ENCODE measurements around the gene YDJC. TPM values are rescaled to one million over a fixed set of nuclear protein-coding genes. Genes with fewer than 3 reads are reported as not detected.

Gene YDJC
- total and polyA plus RNA-seq, 2 experiments from 2014 or later = 53.3 to 83.7 TPM

DNA sequence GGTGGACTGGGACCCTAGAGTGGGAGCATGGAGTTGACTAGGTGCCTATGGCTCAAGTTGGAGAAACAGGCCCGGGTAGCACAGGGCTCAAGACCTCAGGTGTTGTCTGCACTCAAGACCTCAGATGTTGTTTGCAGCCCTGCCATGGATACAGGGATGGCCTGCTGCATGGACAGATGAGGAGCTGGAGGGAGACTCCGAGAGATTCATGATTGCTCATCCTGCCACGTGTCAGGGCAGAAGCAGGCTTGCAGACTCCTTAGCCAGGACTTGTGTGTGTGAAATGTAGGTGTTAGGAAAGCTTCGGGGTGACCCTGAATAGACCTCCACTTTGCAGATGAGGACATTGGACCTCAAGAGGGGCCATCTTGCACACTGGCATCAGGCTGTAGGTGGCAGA lies 3.7 kb upstream of the YDJC start:
- no peaks in the 10 kb centered on the region; the same call in 1 of the 3 replicates for H3K36me3 Mint-ChIP-seq (ENCODE audit: low read depth)
- no peak overlapping the region for H3K27ac Mint-ChIP-seq
- H3K4me3 Mint-ChIP-seq = no peak overlapping the region
- Histone ChIP-seq H3K27ac (ENCODE audit: low read depth) (no peak overlapping the region), H3K9me2 (ENCODE audit: insufficient read depth) (no peaks in the 10 kb centered on the region), H3K4me1 (ENCODE audit: insufficient read depth) (no peaks in the 10 kb centered on the region), H3K36me3 (ENCODE audit: insufficient read depth) (no peaks in the 10 kb centered on the region), H4K20me1 (replicated peaks; ENCODE audit: insufficient read depth) (no peaks in the 10 kb centered on the region), H2AFZ (no peak overlapping the region), H3F3A (replicated peaks; ENCODE audit: low read depth) (no peaks in the 10 kb centered on the region), H3K4me3 (no peak overlapping the region), H3K27me3 (ENCODE audit: insufficient read depth) (no peaks in the 10 kb centered on the region), H3K4me2 (no peak overlapping the region), H3K79me2 (replicated peaks; ENCODE audit: insufficient read depth) (peaks cover 1% of the 10 kb centered on the region)
- no peaks in the 10 kb centered on the region for H3K4me1 Mint-ChIP-seq
- H3K9me3 Mint-ChIP-seq = peaks cover 5% of the 10 kb centered on the region; the same call in 1 of the 3 replicates
- DNase-seq (ENCODE audit: low spot score) (no peak), ATAC-seq (no peak)
- peaks cover 19% of the 10 kb centered on the region for H3K27me3 Mint-ChIP-seq (ENCODE audit: insufficient read depth, low read depth, poor library complexity)
- TF ChIP-seq STAT1 (IDR thresholded peaks at IDR 0.05; ENCODE audit: unreplicated experiment) (no peak), ZNF114 (CRISPR knock-in tag; IDR thresholded peaks at IDR 0.05) (no peak), CREB1 (CRISPR knock-in tag; IDR thresholded peaks at IDR 0.05; ENCODE audit: low read depth) (no peak), POLR2AphosphoS5 (IDR thresholded peaks at IDR 0.05; ENCODE audit: low read depth) (no peak), EZH2 (IDR thresholded peaks at IDR 0.05; ENCODE audit: low read depth, unreplicated experiment) (no peak), NANOG (IDR thresholded peaks at IDR 0.05; ENCODE audit: borderline replicate concordance) (no peak), ZNF331 (CRISPR knock-in tag; IDR thresholded peaks at IDR 0.05; ENCODE audit: low read depth) (no peak), JUNB (IDR thresholded peaks at IDR 0.05; ENCODE audit: unreplicated experiment) (no peak), EZH2phosphoT487 (IDR thresholded peaks at IDR 0.05; ENCODE audit: unreplicated experiment) (no peak)
- TF ChIP-seq, protein P1, sequence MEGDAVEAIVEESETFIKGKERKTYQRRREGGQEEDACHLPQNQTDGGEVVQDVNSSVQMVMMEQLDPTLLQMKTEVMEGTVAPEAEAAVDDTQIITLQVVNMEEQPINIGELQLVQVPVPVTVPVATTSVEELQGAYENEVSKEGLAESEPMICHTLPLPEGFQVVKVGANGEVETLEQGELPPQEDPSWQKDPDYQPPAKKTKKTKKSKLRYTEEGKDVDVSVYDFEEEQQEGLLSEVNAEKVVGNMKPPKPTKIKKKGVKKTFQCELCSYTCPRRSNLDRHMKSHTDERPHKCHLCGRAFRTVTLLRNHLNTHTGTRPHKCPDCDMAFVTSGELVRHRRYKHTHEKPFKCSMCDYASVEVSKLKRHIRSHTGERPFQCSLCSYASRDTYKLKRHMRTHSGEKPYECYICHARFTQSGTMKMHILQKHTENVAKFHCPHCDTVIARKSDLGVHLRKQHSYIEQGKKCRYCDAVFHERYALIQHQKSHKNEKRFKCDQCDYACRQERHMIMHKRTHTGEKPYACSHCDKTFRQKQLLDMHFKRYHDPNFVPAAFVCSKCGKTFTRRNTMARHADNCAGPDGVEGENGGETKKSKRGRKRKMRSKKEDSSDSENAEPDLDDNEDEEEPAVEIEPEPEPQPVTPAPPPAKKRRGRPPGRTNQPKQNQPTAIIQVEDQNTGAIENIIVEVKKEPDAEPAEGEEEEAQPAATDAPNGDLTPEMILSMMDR (conservative IDR thresholded peaks at IDR 0.05; ENCODE audit: low read depth in 2 of 2) = no peak
- TF ChIP-seq, protein P2, sequence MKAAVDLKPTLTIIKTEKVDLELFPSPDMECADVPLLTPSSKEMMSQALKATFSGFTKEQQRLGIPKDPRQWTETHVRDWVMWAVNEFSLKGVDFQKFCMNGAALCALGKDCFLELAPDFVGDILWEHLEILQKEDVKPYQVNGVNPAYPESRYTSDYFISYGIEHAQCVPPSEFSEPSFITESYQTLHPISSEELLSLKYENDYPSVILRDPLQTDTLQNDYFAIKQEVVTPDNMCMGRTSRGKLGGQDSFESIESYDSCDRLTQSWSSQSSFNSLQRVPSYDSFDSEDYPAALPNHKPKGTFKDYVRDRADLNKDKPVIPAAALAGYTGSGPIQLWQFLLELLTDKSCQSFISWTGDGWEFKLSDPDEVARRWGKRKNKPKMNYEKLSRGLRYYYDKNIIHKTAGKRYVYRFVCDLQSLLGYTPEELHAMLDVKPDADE (IDR thresholded peaks at IDR 0.05) = no peak
- TF ChIP-seq, protein P3, sequence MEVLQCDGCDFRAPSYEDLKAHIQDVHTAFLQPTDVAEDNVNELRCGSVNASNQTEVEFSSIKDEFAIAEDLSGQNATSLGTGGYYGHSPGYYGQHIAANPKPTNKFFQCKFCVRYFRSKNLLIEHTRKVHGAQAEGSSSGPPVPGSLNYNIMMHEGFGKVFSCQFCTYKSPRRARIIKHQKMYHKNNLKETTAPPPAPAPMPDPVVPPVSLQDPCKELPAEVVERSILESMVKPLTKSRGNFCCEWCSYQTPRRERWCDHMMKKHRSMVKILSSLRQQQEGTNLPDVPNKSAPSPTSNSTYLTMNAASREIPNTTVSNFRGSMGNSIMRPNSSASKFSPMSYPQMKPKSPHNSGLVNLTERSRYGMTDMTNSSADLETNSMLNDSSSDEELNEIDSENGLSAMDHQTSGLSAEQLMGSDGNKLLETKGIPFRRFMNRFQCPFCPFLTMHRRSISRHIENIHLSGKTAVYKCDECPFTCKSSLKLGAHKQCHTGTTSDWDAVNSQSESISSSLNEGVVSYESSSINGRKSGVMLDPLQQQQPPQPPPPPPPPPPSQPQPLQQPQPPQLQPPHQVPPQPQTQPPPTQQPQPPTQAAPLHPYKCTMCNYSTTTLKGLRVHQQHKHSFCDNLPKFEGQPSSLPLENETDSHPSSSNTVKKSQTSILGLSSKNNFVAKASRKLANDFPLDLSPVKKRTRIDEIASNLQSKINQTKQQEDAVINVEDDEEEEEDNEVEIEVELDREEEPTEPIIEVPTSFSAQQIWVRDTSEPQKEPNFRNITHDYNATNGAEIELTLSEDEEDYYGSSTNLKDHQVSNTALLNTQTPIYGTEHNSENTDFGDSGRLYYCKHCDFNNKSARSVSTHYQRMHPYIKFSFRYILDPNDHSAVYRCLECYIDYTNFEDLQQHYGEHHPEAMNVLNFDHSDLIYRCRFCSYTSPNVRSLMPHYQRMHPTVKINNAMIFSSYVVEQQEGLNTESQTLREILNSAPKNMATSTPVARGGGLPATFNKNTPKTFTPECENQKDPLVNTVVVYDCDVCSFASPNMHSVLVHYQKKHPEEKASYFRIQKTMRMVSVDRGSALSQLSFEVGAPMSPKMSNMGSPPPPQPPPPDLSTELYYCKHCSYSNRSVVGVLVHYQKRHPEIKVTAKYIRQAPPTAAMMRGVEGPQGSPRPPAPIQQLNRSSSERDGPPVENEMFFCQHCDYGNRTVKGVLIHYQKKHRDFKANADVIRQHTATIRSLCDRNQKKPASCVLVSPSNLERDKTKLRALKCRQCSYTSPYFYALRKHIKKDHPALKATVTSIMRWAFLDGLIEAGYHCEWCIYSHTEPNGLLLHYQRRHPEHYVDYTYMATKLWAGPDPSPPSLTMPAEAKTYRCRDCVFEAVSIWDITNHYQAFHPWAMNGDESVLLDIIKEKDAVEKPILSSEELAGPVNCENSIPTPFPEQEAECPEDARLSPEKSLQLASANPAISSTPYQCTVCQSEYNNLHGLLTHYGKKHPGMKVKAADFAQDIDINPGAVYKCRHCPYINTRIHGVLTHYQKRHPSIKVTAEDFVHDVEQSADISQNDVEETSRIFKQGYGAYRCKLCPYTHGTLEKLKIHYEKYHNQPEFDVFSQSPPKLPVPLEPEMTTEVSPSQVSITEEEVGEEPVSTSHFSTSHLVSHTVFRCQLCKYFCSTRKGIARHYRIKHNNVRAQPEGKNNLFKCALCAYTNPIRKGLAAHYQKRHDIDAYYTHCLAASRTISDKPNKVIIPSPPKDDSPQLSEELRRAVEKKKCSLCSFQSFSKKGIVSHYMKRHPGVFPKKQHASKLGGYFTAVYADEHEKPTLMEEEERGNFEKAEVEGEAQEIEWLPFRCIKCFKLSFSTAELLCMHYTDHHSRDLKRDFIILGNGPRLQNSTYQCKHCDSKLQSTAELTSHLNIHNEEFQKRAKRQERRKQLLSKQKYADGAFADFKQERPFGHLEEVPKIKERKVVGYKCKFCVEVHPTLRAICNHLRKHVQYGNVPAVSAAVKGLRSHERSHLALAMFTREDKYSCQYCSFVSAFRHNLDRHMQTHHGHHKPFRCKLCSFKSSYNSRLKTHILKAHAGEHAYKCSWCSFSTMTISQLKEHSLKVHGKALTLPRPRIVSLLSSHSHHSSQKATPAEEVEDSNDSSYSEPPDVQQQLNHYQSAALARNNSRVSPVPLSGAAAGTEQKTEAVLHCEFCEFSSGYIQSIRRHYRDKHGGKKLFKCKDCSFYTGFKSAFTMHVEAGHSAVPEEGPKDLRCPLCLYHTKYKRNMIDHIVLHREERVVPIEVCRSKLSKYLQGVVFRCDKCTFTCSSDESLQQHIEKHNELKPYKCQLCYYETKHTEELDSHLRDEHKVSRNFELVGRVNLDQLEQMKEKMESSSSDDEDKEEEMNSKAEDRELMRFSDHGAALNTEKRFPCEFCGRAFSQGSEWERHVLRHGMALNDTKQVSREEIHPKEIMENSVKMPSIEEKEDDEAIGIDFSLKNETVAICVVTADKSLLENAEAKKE (CRISPR knock-in tag; IDR thresholded peaks at IDR 0.05) = no peak
- TF ChIP-seq, protein P4, sequence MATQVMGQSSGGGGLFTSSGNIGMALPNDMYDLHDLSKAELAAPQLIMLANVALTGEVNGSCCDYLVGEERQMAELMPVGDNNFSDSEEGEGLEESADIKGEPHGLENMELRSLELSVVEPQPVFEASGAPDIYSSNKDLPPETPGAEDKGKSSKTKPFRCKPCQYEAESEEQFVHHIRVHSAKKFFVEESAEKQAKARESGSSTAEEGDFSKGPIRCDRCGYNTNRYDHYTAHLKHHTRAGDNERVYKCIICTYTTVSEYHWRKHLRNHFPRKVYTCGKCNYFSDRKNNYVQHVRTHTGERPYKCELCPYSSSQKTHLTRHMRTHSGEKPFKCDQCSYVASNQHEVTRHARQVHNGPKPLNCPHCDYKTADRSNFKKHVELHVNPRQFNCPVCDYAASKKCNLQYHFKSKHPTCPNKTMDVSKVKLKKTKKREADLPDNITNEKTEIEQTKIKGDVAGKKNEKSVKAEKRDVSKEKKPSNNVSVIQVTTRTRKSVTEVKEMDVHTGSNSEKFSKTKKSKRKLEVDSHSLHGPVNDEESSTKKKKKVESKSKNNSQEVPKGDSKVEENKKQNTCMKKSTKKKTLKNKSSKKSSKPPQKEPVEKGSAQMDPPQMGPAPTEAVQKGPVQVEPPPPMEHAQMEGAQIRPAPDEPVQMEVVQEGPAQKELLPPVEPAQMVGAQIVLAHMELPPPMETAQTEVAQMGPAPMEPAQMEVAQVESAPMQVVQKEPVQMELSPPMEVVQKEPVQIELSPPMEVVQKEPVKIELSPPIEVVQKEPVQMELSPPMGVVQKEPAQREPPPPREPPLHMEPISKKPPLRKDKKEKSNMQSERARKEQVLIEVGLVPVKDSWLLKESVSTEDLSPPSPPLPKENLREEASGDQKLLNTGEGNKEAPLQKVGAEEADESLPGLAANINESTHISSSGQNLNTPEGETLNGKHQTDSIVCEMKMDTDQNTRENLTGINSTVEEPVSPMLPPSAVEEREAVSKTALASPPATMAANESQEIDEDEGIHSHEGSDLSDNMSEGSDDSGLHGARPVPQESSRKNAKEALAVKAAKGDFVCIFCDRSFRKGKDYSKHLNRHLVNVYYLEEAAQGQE (IDR thresholded peaks at IDR 0.05; ENCODE audit: unreplicated experiment) = no peak
